ENCODE results near the gene MBNL1.

MBNL1 gene

GRCh38 chr3:152253514-152253913 lies 15.2 kb upstream of the MBNL1 start:
- no peak for DNase-seq (ENCODE audit: low read depth)

GRCh38 chr3:152254041-152254440 lies 14.7 kb upstream of the MBNL1 start:
- DNase-seq (ENCODE audit: low read depth), result no peak

- no peak for DNase-seq (ENCODE audit: low read depth)
These were observed 13.4 kb upstream of the MBNL1 start for GRCh38 chr3:152255290-152255689.

GRCh38 chr3:152256851-152257562 lies 11.7 kb upstream of the MBNL1 start:
- DNase-seq (ENCODE audit: low read depth), result no peak

- DNase-seq (ENCODE audit: low read depth), result no peak
These were observed 11.1 kb upstream of the MBNL1 start for GRCh38 chr3:152257563-152258035.

GRCh38 chr3:152258448-152259393 lies 10.0 kb upstream of the MBNL1 start:
- DNase-seq (ENCODE audit: low read depth), result no peak

- DNase-seq (ENCODE audit: low read depth), result no peak
These were observed 9.3 kb upstream of the MBNL1 start for GRCh38 chr3:152259468-152259867.

GRCh38 chr3:152260026-152260425 lies 8.7 kb upstream of the MBNL1 start:
- DNase-seq (ENCODE audit: low read depth), result no peak

GRCh38 chr3:152260529-152260928 lies 8.2 kb upstream of the MBNL1 start:
- no peak for DNase-seq (ENCODE audit: low read depth)

- no peak for DNase-seq (ENCODE audit: low read depth)
These were observed 7.4 kb upstream of the MBNL1 start for GRCh38 chr3:152261329-152261728.

GRCh38 chr3:152263711-152264110 lies 5.0 kb upstream of the MBNL1 start:
- no peak for DNase-seq (ENCODE audit: low read depth)

GRCh38 chr3:152264378-152264777 lies 4.4 kb upstream of the MBNL1 start:
- no peak for DNase-seq (ENCODE audit: low read depth)

GRCh38 chr3:152266221-152266995 lies 2.3 kb upstream of the MBNL1 start:
- DNase-seq (ENCODE audit: low read depth), result no peak

GRCh38 chr3:152267831-152268554 lies 736 bp upstream of the MBNL1 start:
- DNase-seq (ENCODE audit: low read depth), result no peak

- peak; percentile 36 for DNase-seq (ENCODE audit: low read depth)
These were observed 514 bp downstream of the MBNL1 start for GRCh38 chr3:152269056-152269830.

GRCh38 chr3:152269831-152270734 lies 1.4 kb downstream of the MBNL1 start:
- DNase-seq (ENCODE audit: low read depth), result no peak

GRCh38 chr3:152270937-152271336 lies 2.2 kb downstream of the MBNL1 start:
- DNase-seq (ENCODE audit: low read depth), result no peak

GRCh38 chr3:152271501-152272236 lies 2.9 kb downstream of the MBNL1 start:
- no peak for DNase-seq (ENCODE audit: low read depth)

- no peak for DNase-seq (ENCODE audit: low read depth)
These were observed 4.1 kb downstream of the MBNL1 start for GRCh38 chr3:152272771-152273242.
